Spleen (tissue), 11 donors: Measurements from ENCODE around the gene KRT73. TPM values are rescaled to one million over a fixed set of nuclear protein-coding genes. Genes with fewer than 3 reads are reported as not detected.

Source experiments
- DNase-seq: peaks from one replicate; pipeline ENCODE4 v3.0.0-alpha.2; 2020
- H3K27ac ChIP-seq, 8 donors: fragments of 200-600 bp; sonication (generic) in 7 of 8; 1 replicate in 4 of 8; 2 replicates in 4 of 8; pipeline versions ENCODE4 v1.5.0 to v1.8.0; 2016 to 2021; ENCODE audit warnings: inconsistent platforms in 4 of 8, mild to moderate bottlenecking in 4 of 8, moderate library complexity in 1 of 8
- H3K27me3 ChIP-seq, 7 donors: fragments of 200-600 bp; sonication (generic) in 6 of 7; replicated peaks in 1 of 7; 1 replicate in 4 of 7; 2 replicates in 3 of 7; pipeline versions ENCODE4 v1.5.0 to v1.8.0; 2016 to 2021; ENCODE audit warnings: inconsistent platforms in 3 of 7, mild to moderate bottlenecking in 1 of 7
- H3K36me3 ChIP-seq, 6 donors: fragments of 200-600 bp; sonication (generic) in 5 of 6; 1 replicate in 4 of 6; 2 replicates in 2 of 6; pipeline versions ENCODE4 v1.5.0 to v1.8.0; 2016 to 2021; ENCODE audit warnings: inconsistent platforms in 2 of 6
- H3K4me1 ChIP-seq, 6 donors: fragments of 200-600 bp; sonication (generic) in 5 of 6; 1 replicate in 3 of 6; 2 replicates in 3 of 6; pipeline versions ENCODE4 v1.5.0 to v1.8.0; 2016 to 2021; ENCODE audit warnings: inconsistent platforms in 3 of 6
- H3K4me3 ChIP-seq, 8 donors: fragments of 200-600 bp; sonication (generic) in 7 of 8; 1 replicate in 4 of 8; 2 replicates in 4 of 8; pipeline versions ENCODE4 v1.5.0 to v1.8.0; 2016 to 2021; ENCODE audit warnings: inconsistent platforms in 4 of 8, mild to moderate bottlenecking in 4 of 8, moderate library complexity in 2 of 8
- H3K9me3 ChIP-seq, 8 donors: fragments of 200-600 bp; sonication (generic) in 7 of 8; 1 replicate in 4 of 8; 2 replicates in 4 of 8; pipeline versions ENCODE4 v1.5.0 to v1.8.0; 2016 to 2021; ENCODE audit warnings: inconsistent platforms in 4 of 8
- CTCF ChIP-seq, 11 experiments: fragments of 200-600 bp in 7 of 11; fragments of 450-650 bp in 4 of 11; sonication (generic) in 4 of 11; IDR thresholded peaks in 8 of 11; conservative IDR thresholded peaks in 3 of 11; 1 replicate in 7 of 11; 2 replicates in 4 of 11; pipeline versions ENCODE4 v1.4.0 to v1.8.0; 2016 to 2021; ENCODE audit warnings: antibody characterized with exemption in 11 of 11, inconsistent platforms in 4 of 11, mild to moderate bottlenecking in 1 of 11
- POLR2A ChIP-seq, 3 donors: fragments of 450-650 bp; IDR thresholded peaks; one replicate each; pipeline ENCODE4 v1.5.1; 2017; ENCODE audit warnings: antibody characterized with exemption in 3 of 3, mild to moderate bottlenecking in 1 of 3
- POLR2AphosphoS5 ChIP-seq, 3 donors: sonication (generic); formaldehyde crosslinking; IDR thresholded peaks; one replicate each; pipeline ENCODE4 v1.5.1; 2017; ENCODE audit warnings: antibody characterized with exemption in 3 of 3
- WGBS, 5 donors: extraction: QIAGEN DNeasy Blood & Tissue Kit in 3 of 5; methylation state at CpG; one replicate each; pipeline versions ENCODE4 v1.1.5 to v1.1.7; 2013 to 2018; 5-methylcytosine and 5-hydroxymethylcytosine counted together
- intact Hi-C: fragments of 100-400 bp; cut with DNase I; formaldehyde crosslinking; loops from one replicate; pipeline ENCODE4 v1.15.0; 2023; ENCODE audit warnings: low total_unique reads
- polyA plus RNA-seq, 3 donors: library from polyadenylated mRNA; stranded (reverse); fragments of 200-250 nt; gene quantifications; one replicate each; pipeline ENCODE4 v1.2.1, GENCODE V29; 2013
- total RNA-seq, 7 donors: library from RNA; depleted of rRNA in 3 of 7; stranded (reverse); fragments of >200 nt in 3 of 7; fragmentation: NEBNext Ultra II Directional in 4 of 7; extraction: Animal tissue kit (Norgen Biotek cat#: 25700) in 4 of 7; gene quantifications; one replicate each; pipeline versions ENCODE4 v1.1.0 to v1.2.1, GENCODE V29; 2016 to 2021
- donor health status: healthy with polysubstance abuse.
- donor health status: DM: no; HTN: no; CAD: no; lungs with moderate emphysema.
- donor health status: DM: no; HTN: no; CAD: no.
- donor health status: Bipolar disorder and iron deficiency.
- donor health status: healthy.
- donor health status: DM: no; HTN: no; CAD: no.
- donor health status: DM: yes; HTN: yes; CAD: no.

Gene KRT73
- total and polyA plus RNA-seq, 10 donors = 0.04 to 1.4 (median 0.36) TPM

GRCh38 chr12:52644078-52644415, 25.7 kb upstream of the KRT73 start:
- Histone ChIP-seq H3K27ac (peak overlapping the region in 2 of 8 donors; percentile 78 to 85), H3K36me3 (no peaks in the 10 kb centered on the region), H3K9me3 (no peaks in the 10 kb centered on the region), H3K4me3 (no peak overlapping the region), H3K27me3 (peaks cover 0 to 6% (median 0%) of the 10 kb centered on the region in 7 donors), H3K4me1 (peaks cover 0 to 13% (median 0%) of the 10 kb centered on the region in 6 donors)
- 77 to 94% (median 91%) methylated on average over 5 to 6 of the region's 6 CpGs for WGBS, 5 donors
- intact Hi-C loops = no loop called here
- DNase-seq = no peak
- TF ChIP-seq POLR2AphosphoS5 (IDR thresholded peaks at IDR 0.05) (no peak), POLR2A (IDR thresholded peaks at IDR 0.05) (no peak), CTCF (IDR thresholded peaks at IDR 0.05 in 8 of 11, conservative IDR thresholded peaks at IDR 0.05 in 3 of 11) (no peak)

- WGBS, 5 donors = 73 to 93% (median 87%) methylated on average over 10 of the region's 10 CpGs
- Histone ChIP-seq H3K4me3 (no peak overlapping the region), H3K36me3 (no peaks in the 10 kb centered on the region), H3K27ac (peak overlapping the region in 2 of 8 donors; percentile 78 to 85), H3K4me1 (peaks cover 0 to 13% (median 0%) of the 10 kb centered on the region in 6 donors), H3K9me3 (no peaks in the 10 kb centered on the region), H3K27me3 (peaks cover 0 to 6% (median 0%) of the 10 kb centered on the region in 7 donors)
- DNase-seq = no peak
- no peak for TF ChIP-seq POLR2A (IDR thresholded peaks at IDR 0.05)
- no peak for TF ChIP-seq CTCF (IDR thresholded peaks at IDR 0.05 in 8 of 11, conservative IDR thresholded peaks at IDR 0.05 in 3 of 11)
- intact Hi-C loops = no loop called here
Observed at GRCh38 chr12:52643233-52644077, 25.1 kb upstream of the KRT73 start.

- no peaks in the 10 kb centered on the region for H3K36me3 ChIP-seq
- no peak overlapping the region for H3K4me3 ChIP-seq
- peaks cover 0 to 14% (median 0%) of the 10 kb centered on the region in 7 donors for H3K27me3 ChIP-seq
- 56 to 76% (median 74%) methylated on average over 4 of the region's 4 CpGs for WGBS, 5 donors
- peaks cover 0 to 11% (median 0%) of the 10 kb centered on the region in 6 donors for H3K4me1 ChIP-seq
- intact Hi-C loops = no loop called here
- no peak for DNase-seq
- no peaks in the 10 kb centered on the region for H3K9me3 ChIP-seq
- TF ChIP-seq CTCF (IDR thresholded peaks at IDR 0.05 in 8 of 11, conservative IDR thresholded peaks at IDR 0.05 in 3 of 11) (no peak), POLR2A (IDR thresholded peaks at IDR 0.05) (no peak), POLR2AphosphoS5 (IDR thresholded peaks at IDR 0.05) (no peak)
- no peak overlapping the region for H3K27ac ChIP-seq
Observed at GRCh38 chr12:52641468-52641867, 23.1 kb upstream of the KRT73 start.

GRCh38 chr12:52637299-52637698, 18.9 kb upstream of the KRT73 start:
- Histone ChIP-seq H3K27ac (no peak overlapping the region), H3K36me3 (no peaks in the 10 kb centered on the region), H3K9me3 (no peaks in the 10 kb centered on the region), H3K27me3 (peaks cover 0 to 13% (median 0%) of the 10 kb centered on the region in 7 donors), H3K4me3 (no peak overlapping the region), H3K4me1 (no peaks in the 10 kb centered on the region)
- TF ChIP-seq POLR2AphosphoS5 (IDR thresholded peaks at IDR 0.05) = no peak
- TF ChIP-seq CTCF (IDR thresholded peaks at IDR 0.05 in 8 of 11, conservative IDR thresholded peaks at IDR 0.05 in 3 of 11) = no peak
- TF ChIP-seq POLR2A (IDR thresholded peaks at IDR 0.05) = no peak
- 64 to 84% (median 76%) methylated on average over 4 of the region's 4 CpGs for WGBS, 5 donors
- DNase-seq = no peak
- intact Hi-C loops = no loop called here
